ENCODE data around the gene VPS13A.

- TF ChIP-seq, protein P1, sequence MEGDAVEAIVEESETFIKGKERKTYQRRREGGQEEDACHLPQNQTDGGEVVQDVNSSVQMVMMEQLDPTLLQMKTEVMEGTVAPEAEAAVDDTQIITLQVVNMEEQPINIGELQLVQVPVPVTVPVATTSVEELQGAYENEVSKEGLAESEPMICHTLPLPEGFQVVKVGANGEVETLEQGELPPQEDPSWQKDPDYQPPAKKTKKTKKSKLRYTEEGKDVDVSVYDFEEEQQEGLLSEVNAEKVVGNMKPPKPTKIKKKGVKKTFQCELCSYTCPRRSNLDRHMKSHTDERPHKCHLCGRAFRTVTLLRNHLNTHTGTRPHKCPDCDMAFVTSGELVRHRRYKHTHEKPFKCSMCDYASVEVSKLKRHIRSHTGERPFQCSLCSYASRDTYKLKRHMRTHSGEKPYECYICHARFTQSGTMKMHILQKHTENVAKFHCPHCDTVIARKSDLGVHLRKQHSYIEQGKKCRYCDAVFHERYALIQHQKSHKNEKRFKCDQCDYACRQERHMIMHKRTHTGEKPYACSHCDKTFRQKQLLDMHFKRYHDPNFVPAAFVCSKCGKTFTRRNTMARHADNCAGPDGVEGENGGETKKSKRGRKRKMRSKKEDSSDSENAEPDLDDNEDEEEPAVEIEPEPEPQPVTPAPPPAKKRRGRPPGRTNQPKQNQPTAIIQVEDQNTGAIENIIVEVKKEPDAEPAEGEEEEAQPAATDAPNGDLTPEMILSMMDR (IDR thresholded peaks at IDR 0.05): no peak
- TF ChIP-seq POLR2A (IDR thresholded peaks at IDR 0.05): no peak
Measured at GRCh38 chr9:77435688-77436087, 258.4 kb downstream of the VPS13A start.
